ENCODE measurements around the gene OR52B6.

DNA sequence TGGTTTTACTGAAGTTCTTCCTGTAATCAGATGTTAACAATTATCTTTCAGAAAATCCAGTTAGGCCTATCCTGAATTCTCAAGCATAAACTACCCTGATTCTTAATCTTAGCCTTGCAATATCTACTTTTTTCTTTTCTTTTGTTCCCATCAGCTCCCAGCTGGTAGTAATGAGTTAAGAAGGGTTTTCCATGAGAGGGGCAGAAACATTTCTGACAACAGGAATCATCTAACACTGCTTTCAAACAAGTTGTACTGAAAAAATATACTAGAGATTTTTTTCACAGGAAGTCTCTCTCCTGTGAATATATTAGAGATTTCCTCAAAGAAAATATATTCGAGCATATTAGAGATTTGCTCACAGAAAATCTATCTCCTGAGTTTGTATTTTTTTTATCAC is 12.5 kb downstream of the OR52B6 start:
- no peak for TF ChIP-seq POLR2AphosphoS5 (IDR thresholded peaks at IDR 0.05; ENCODE audit: borderline replicate concordance, low read depth, low read length)
- no peak for TF ChIP-seq EZH2 (IDR thresholded peaks at IDR 0.05)
- TF ChIP-seq FOXP2 (optimal IDR thresholded peaks at IDR 0.05; ENCODE audit: control extremely low read depth, extremely low read length, insufficient read depth), result no peak

All from SK-N-MC (cell line).